ENCODE data around the gene TANC2. TPM values are rescaled to one million over a fixed set of nuclear protein-coding genes. Genes with fewer than 3 reads are reported as not detected.

Gene TANC2
- total RNA-seq, 4 donors from 2014 or later, result 7.5 to 21.3 (median 14.6) TPM

DNA sequence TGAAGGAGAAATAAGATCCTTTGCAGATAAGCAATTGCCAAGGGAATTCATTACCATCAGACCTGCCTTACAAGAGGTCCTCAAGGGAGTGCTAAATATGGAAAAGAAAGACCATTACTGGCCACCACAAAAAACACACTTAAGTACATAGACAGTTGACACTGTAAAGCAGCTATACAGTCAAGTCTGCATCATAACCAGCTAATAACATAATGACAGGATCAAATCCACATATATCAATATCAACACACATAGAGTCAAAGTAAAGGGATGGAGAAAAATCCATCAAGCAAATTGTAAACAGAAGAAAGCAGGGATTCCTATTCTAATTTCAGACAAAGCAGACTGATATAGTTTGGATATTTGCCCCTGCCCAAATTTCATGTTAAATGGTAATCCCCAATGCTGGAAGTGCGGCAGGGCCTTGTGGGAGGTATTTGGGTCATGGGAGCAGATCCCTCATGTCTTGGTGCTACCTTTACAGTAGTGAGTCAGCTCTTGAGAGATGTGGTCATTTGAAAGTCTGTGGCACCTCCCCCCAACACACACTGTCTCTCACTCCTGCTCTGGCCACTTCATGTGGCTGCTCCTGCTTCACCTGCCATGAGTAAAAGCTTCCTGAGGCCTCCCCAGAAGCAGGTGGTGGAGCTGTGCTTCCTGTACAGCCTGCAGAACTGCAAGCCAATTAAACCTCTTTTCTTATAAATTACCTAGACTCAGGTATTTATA lies 32.8 kb downstream of the TANC2 start:
- Histone ChIP-seq H3K36me3 (no peaks in the 10 kb centered on the region), H3K4me1 (peaks cover 0 to 6% (median 2%) of the 10 kb centered on the region in 4 donors), H3K9me3 (no peaks in the 10 kb centered on the region), H3K27me3 (no peaks in the 10 kb centered on the region), H3K27ac (replicated peaks in 1 of 4) (no peak overlapping the region), H3K4me3 (no peak overlapping the region)
- intact Hi-C loops (cut with DNase I), result no loop called here
- no peak for DNase-seq (ENCODE audit: extremely low spot score)
- 100% methylated on average over 1 of the region's 1 CpG for WGBS
- TF ChIP-seq EP300 (IDR thresholded peaks at IDR 0.05), result no peak
- no peak for TF ChIP-seq POLR2AphosphoS5 (IDR thresholded peaks at IDR 0.05)
- TF ChIP-seq, protein P1, sequence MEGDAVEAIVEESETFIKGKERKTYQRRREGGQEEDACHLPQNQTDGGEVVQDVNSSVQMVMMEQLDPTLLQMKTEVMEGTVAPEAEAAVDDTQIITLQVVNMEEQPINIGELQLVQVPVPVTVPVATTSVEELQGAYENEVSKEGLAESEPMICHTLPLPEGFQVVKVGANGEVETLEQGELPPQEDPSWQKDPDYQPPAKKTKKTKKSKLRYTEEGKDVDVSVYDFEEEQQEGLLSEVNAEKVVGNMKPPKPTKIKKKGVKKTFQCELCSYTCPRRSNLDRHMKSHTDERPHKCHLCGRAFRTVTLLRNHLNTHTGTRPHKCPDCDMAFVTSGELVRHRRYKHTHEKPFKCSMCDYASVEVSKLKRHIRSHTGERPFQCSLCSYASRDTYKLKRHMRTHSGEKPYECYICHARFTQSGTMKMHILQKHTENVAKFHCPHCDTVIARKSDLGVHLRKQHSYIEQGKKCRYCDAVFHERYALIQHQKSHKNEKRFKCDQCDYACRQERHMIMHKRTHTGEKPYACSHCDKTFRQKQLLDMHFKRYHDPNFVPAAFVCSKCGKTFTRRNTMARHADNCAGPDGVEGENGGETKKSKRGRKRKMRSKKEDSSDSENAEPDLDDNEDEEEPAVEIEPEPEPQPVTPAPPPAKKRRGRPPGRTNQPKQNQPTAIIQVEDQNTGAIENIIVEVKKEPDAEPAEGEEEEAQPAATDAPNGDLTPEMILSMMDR (IDR thresholded peaks at IDR 0.05), result no peak
- TF ChIP-seq POLR2A (IDR thresholded peaks at IDR 0.05; ENCODE audit: low read depth), result no peak

DNA sequence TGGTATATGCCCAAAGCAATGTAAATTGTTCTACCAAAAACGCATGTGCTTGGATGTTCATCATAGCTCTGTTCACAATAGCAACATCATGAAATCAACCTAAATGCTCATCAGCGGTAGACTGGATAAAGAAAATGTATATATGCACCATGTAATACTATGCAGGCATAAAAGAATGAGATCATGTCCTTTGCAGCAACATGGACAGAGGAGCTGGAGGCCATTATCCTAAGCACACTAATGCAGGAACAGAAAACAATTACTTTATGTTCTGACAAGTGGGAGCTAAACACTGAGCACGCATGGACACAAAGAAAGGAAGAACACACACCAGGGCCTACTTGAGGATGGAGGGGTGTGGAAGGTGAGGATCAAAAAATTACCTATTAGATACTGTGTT lies 33.7 kb downstream of the TANC2 start:
- Histone ChIP-seq H3K36me3 (no peaks in the 10 kb centered on the region), H3K4me1 (peaks cover 0 to 6% (median 2%) of the 10 kb centered on the region in 4 donors), H3K4me3 (no peak overlapping the region), H3K27ac (replicated peaks in 1 of 4) (no peak overlapping the region), H3K9me3 (no peaks in the 10 kb centered on the region), H3K27me3 (no peaks in the 10 kb centered on the region)
- DNase-seq (ENCODE audit: extremely low spot score), result no peak
- 95% methylated on average over 3 of the region's 3 CpGs for WGBS
- no peak for TF ChIP-seq POLR2AphosphoS5 (IDR thresholded peaks at IDR 0.05)
- TF ChIP-seq, protein P1 (IDR thresholded peaks at IDR 0.05), result no peak
- TF ChIP-seq POLR2A (IDR thresholded peaks at IDR 0.05; ENCODE audit: low read depth), result no peak
- no peak for TF ChIP-seq EP300 (IDR thresholded peaks at IDR 0.05)
- intact Hi-C loops (cut with DNase I), result no loop called here

DNA sequence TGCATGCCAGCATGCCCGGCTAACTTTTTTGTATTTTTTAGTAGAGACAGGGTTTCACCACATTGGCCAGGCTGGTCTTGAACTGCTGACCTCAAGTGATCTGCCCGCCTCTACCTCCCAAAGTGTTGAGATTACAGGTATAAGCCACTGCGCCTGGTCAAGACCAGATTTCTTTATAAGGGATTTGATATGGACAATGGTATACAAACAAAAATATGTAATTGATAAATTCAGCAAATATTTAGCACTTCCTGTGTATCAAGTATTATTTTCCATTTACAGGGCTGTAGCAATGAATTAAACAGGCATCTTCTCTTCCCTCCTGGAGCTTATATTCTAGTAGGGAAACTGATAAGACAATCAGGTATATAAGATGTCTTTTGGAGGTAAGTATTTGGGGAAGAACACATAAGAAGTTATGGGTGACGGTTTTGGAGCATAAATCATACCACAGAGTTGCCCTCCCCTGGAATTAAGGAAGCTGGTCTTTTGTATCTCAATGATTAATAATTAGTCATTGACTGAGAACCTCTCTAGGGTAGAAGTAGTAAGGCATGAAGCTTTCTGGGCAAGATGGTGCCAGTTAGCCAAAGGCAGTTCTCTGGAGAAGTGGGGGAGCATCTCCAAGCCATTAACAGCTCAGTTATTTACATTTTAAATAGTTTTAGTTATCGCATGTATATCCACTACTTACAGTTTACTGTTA lies 35.8 kb downstream of the TANC2 start:
- 97% methylated on average over 5 of the region's 5 CpGs for WGBS
- TF ChIP-seq POLR2AphosphoS5 (IDR thresholded peaks at IDR 0.05) (no peak), POLR2A (IDR thresholded peaks at IDR 0.05; ENCODE audit: low read depth) (no peak), EP300 (IDR thresholded peaks at IDR 0.05) (no peak)
- no peak for DNase-seq (ENCODE audit: extremely low spot score)
- no peaks in the 10 kb centered on the region for H3K9me3 ChIP-seq
- intact Hi-C loops (cut with DNase I), result no loop called here
- H3K27ac ChIP-seq (replicated peaks in 1 of 4), result no peak overlapping the region
- no peaks in the 10 kb centered on the region for H3K36me3 ChIP-seq
- no peaks in the 10 kb centered on the region for H3K4me1 ChIP-seq
- H3K27me3 ChIP-seq, result no peaks in the 10 kb centered on the region
- no peak overlapping the region for H3K4me3 ChIP-seq

DNA sequence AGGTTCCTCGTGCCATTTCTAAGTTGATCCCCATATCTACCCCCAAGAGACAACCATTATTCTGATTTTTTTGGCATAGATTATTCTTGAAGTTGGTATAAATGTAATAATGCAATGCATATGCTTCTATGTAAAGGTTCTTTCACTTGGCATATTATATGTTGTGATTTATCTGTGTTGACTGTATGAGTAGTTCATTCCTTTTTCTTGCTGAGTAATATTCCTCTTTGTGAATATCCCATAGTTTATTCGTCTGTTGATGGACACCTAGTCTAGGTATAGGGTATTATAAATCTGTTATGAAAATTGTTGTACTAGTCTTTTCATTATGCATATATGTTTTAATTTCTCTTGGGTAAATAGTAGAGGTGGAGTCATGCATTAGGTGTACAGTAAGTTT lies 36.6 kb downstream of the TANC2 start:
- H3K27me3 ChIP-seq, result no peaks in the 10 kb centered on the region
- DNase-seq (ENCODE audit: extremely low spot score), result no peak
- TF ChIP-seq EP300 (IDR thresholded peaks at IDR 0.05), result no peak
- TF ChIP-seq POLR2A (IDR thresholded peaks at IDR 0.05; ENCODE audit: low read depth), result no peak
- TF ChIP-seq, protein P1 (IDR thresholded peaks at IDR 0.05), result no peak
- TF ChIP-seq POLR2AphosphoS5 (IDR thresholded peaks at IDR 0.05), result no peak
- no peak overlapping the region for H3K27ac ChIP-seq (replicated peaks in 1 of 4)
- no peaks in the 10 kb centered on the region for H3K9me3 ChIP-seq
- H3K36me3 ChIP-seq, result no peaks in the 10 kb centered on the region
- 96% methylated on average over 2 of the region's 2 CpGs for WGBS
- H3K4me1 ChIP-seq, result no peaks in the 10 kb centered on the region
- no peak overlapping the region for H3K4me3 ChIP-seq
- intact Hi-C loops (cut with DNase I), result no loop called here

DNA sequence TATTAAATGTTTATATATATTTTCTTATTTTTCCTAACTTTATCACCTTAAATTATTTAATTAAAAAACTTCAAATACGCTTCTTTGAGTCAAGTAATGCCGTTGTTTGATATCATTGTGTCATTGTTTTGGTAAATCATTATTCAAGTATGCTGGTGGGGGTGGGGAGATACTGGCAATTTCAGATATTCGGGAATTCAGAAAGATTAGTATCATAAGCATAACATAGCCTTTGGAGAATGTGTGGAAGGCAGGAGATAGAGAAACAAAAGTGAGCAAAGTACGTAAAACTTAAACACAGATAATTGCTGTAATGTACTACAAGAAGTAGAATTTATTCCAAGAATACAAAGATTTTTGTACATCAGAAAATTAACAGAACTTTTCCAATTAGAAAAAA lies 49.8 kb downstream of the TANC2 start:
- H3K4me3 ChIP-seq, result no peak overlapping the region
- no peak for DNase-seq (ENCODE audit: extremely low spot score)
- no peak overlapping the region for H3K27ac ChIP-seq (replicated peaks in 1 of 4)
- H3K4me1 ChIP-seq, result no peaks in the 10 kb centered on the region
- WGBS, result 92% methylated on average over 4 of the region's 4 CpGs
- no peaks in the 10 kb centered on the region for H3K9me3 ChIP-seq
- H3K36me3 ChIP-seq, result no peaks in the 10 kb centered on the region
- H3K27me3 ChIP-seq, result no peaks in the 10 kb centered on the region
- intact Hi-C loops (cut with DNase I), result no loop called here
- no peak for TF ChIP-seq POLR2AphosphoS5 (IDR thresholded peaks at IDR 0.05)
- TF ChIP-seq POLR2A (IDR thresholded peaks at IDR 0.05; ENCODE audit: low read depth), result no peak
- TF ChIP-seq, protein P1 (IDR thresholded peaks at IDR 0.05), result no peak
- no peak for TF ChIP-seq EP300 (IDR thresholded peaks at IDR 0.05)
